ENCODE measurements around the gene RAC2.

DNA sequence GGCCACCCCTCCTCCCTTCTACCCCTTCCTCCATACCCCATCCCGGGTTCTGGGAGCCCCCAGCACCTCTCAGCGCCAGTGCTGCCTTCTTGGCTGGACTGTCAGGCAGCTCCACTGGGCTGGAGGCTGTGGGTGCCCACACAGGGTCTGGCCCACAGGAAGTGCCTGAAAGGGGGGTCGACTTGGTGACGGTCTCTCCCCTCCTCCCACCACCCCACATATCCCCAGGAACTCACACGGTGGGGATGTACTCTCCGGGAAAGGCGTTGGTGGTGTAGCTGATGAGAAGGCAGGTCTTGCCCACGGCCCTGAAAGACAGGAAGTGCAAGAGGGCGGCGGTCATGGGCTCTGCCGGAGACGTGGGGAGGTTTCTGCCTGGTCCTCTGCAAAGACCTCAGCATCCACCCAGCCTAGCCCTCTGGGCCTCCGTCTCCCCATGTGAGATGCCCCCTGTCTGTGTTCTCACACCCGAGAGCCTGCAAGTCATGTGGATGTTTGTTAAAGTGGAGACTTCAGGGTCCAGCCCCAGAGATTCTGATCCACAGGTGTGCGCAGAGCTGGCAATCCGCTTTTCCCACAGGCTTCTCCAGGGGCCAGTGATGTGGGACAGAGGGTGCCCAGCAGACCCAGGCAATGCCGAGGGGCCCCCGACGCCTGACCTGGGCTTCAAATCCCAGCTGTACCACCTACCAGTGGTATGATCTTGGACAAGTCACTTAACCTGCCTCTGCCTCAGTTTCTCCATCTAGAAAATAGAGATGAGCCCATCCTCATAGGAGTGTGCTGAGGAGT lies 2.5 kb downstream of the RAC2 start:
- TF ChIP-seq, protein P1, sequence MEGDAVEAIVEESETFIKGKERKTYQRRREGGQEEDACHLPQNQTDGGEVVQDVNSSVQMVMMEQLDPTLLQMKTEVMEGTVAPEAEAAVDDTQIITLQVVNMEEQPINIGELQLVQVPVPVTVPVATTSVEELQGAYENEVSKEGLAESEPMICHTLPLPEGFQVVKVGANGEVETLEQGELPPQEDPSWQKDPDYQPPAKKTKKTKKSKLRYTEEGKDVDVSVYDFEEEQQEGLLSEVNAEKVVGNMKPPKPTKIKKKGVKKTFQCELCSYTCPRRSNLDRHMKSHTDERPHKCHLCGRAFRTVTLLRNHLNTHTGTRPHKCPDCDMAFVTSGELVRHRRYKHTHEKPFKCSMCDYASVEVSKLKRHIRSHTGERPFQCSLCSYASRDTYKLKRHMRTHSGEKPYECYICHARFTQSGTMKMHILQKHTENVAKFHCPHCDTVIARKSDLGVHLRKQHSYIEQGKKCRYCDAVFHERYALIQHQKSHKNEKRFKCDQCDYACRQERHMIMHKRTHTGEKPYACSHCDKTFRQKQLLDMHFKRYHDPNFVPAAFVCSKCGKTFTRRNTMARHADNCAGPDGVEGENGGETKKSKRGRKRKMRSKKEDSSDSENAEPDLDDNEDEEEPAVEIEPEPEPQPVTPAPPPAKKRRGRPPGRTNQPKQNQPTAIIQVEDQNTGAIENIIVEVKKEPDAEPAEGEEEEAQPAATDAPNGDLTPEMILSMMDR (IDR thresholded peaks at IDR 0.05; ENCODE audit: poor library complexity), result no peak
- no peak for TF ChIP-seq EZH2phosphoT487 (IDR thresholded peaks at IDR 0.05; ENCODE audit: low read depth, severe bottlenecking, unreplicated experiment)
